ENCODE results near the gene LPGAT1. TPM values are rescaled to one million over a fixed set of nuclear protein-coding genes. Genes with fewer than 3 reads are reported as not detected.

The LPGAT1 gene
- polyA plus RNA-seq, 1 donor = 222 TPM

- WGBS (ENCODE audit: insufficient coverage, low lambda C conversion rate) = 86% methylated on average over 1 of the region's 1 CpG
- no peaks in the 10 kb centered on the region for H3K27me3 ChIP-seq (ENCODE audit: control insufficient read depth, insufficient read depth, low read length)
- H3K36me3 ChIP-seq (ENCODE audit: control insufficient read depth, insufficient read depth, low read length) = peaks cover 18% of the 10 kb centered on the region
- no peaks in the 10 kb centered on the region for H3K4me1 ChIP-seq (ENCODE audit: control insufficient read depth, insufficient read depth, low read length)
- no peaks in the 10 kb centered on the region for H3K9me3 ChIP-seq (ENCODE audit: control insufficient read depth, low read depth, low read length)
- H3K4me3 ChIP-seq (ENCODE audit: low read length) = no peak overlapping the region
- H3K27ac ChIP-seq (ENCODE audit: low read length) = no peak overlapping the region
- no peak for DNase-seq
These were observed 65.9 kb downstream of the LPGAT1 start for GRCh38 chr1:211764701-211765100.

DNA sequence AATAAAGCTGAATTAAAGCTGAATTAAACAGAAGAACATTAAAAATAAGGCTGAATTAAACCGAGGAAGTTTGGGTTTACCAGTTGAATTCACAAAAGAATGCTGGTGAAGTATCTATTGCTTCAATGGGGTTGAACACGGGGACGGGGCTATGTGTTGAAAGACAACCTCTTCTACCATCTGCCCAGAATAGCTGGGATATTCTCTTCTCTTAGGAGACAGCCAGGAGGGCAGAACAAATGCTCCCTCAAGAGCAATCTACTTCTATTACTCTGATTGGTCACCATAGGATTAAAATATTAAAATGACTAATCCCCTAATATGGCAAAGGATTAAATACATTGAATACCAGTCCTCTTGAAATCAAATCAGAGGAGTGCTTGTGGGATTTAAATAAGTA, 68.4 kb downstream of the LPGAT1 start:
- Histone ChIP-seq H3K36me3 (ENCODE audit: control insufficient read depth, insufficient read depth, low read length) (peaks cover 16% of the 10 kb centered on the region), H3K4me1 (ENCODE audit: control insufficient read depth, insufficient read depth, low read length) (no peaks in the 10 kb centered on the region), H3K4me3 (ENCODE audit: low read length) (no peak overlapping the region), H3K27ac (ENCODE audit: low read length) (no peak overlapping the region), H3K27me3 (ENCODE audit: control insufficient read depth, insufficient read depth, low read length) (no peaks in the 10 kb centered on the region), H3K9me3 (ENCODE audit: control insufficient read depth, low read depth, low read length) (peaks cover 4% of the 10 kb centered on the region)
- 100% methylated on average over 1 of the region's 3 CpGs for WGBS (ENCODE audit: insufficient coverage, low lambda C conversion rate)
- no peak for DNase-seq

DNA sequence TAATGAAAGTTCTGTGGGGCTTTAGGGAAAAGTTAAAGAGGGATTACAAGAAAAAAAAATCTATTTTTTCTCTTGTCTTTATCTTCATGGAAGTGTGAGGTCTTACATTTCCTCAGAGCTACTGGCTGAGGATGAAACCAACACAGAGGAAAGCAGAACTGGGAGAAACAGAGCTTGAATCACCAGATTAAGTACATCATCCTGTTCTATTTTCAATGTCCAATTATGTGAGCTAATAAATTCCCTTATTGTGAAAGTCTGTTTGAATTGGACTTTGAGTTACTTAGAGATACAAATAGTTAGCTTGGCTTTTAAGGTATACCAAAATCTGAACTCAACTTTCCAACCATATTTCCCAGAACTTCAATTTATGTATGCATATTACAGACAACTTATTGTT, 69.2 kb downstream of the LPGAT1 start:
- Histone ChIP-seq H3K36me3 (ENCODE audit: control insufficient read depth, insufficient read depth, low read length) (peaks cover 16% of the 10 kb centered on the region), H3K4me1 (ENCODE audit: control insufficient read depth, insufficient read depth, low read length) (no peaks in the 10 kb centered on the region), H3K27me3 (ENCODE audit: control insufficient read depth, insufficient read depth, low read length) (no peaks in the 10 kb centered on the region), H3K4me3 (ENCODE audit: low read length) (no peak overlapping the region), H3K9me3 (ENCODE audit: control insufficient read depth, low read depth, low read length) (peaks cover 4% of the 10 kb centered on the region), H3K27ac (ENCODE audit: low read length) (no peak overlapping the region)
- no peak for DNase-seq

DNA sequence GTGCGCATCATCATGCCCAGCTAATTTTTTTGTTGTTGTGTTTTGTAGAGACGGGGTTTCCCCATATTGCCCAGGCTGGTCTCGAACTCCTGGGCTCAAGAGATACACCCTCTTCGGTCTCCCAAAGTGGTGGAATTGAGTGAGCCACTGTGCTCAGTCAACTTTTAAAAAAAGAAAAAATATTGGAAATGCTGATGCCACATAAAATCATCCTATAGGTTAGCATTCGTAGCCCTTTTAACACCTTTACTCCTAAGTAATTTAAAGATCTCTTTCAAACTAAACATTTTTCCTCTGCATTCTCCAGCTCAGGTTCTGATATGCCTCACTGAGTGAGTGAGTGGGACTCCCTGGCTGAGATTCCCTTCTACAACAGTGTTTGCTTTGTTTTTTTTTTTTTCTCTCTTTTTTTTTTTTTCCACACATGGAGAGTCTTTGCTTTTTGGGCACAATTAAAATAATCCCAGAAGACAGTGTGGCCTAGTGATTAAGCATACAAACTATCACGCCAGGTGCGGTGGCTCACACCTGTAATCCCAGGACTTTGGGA, 74.0 kb downstream of the LPGAT1 start:
- H3K4me1 ChIP-seq (ENCODE audit: control insufficient read depth, insufficient read depth, low read length) = peaks cover 21% of the 10 kb centered on the region
- no peak overlapping the region for H3K4me3 ChIP-seq (ENCODE audit: low read length)
- peaks cover 4% of the 10 kb centered on the region for H3K9me3 ChIP-seq (ENCODE audit: control insufficient read depth, low read depth, low read length)
- no peak overlapping the region for H3K27ac ChIP-seq (ENCODE audit: low read length)
- WGBS (ENCODE audit: insufficient coverage, low lambda C conversion rate) = no CpG with 5 or more reads among the region's 7 CpGs
- no peaks in the 10 kb centered on the region for H3K27me3 ChIP-seq (ENCODE audit: control insufficient read depth, insufficient read depth, low read length)
- H3K36me3 ChIP-seq (ENCODE audit: control insufficient read depth, insufficient read depth, low read length) = peaks cover 7% of the 10 kb centered on the region
- no peak for DNase-seq

GRCh38 chr1:211753649-211754251, 76.8 kb downstream of the LPGAT1 start:
- H3K27me3 ChIP-seq (ENCODE audit: control insufficient read depth, insufficient read depth, low read length) = no peaks in the 10 kb centered on the region
- H3K4me1 ChIP-seq (ENCODE audit: control insufficient read depth, insufficient read depth, low read length) = peaks cover 35% of the 10 kb centered on the region
- no peak overlapping the region for H3K27ac ChIP-seq (ENCODE audit: low read length)
- peaks cover 20% of the 10 kb centered on the region for H3K36me3 ChIP-seq (ENCODE audit: control insufficient read depth, insufficient read depth, low read length)
- peaks cover 4% of the 10 kb centered on the region for H3K9me3 ChIP-seq (ENCODE audit: control insufficient read depth, low read depth, low read length)
- WGBS (ENCODE audit: insufficient coverage, low lambda C conversion rate) = no CpG with 5 or more reads among the region's 4 CpGs
- DNase-seq = peak in 1 of 2 donors; percentile 44
- H3K4me3 ChIP-seq (ENCODE audit: low read length) = no peak overlapping the region

DNA sequence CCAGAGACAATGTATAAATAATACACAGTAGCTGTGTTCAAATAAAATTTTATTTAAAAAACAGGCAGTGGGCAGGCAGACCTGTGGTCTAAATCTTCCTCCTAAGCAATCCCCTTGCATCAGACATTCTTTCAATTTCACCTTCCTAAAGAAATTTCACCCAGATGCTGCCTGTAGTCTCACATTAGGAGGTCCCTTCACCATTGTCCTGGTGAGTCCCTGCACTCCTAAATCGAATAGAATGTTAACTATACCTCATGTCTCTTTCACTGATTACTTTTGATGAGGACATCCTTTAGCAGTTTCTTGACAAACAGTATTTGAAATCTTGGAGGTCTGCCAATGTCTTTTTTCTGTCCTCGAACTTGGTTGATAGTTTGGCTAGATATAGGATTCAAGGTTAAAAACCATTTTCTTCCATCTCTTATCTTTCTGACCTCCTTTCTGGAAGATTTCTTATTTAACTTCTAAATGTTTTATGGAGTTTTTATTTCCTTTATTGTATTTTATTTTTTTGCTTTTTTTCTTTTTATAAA, 77.5 kb downstream of the LPGAT1 start:
- H3K27me3 ChIP-seq (ENCODE audit: control insufficient read depth, insufficient read depth, low read length) = no peaks in the 10 kb centered on the region
- no peak overlapping the region for H3K27ac ChIP-seq (ENCODE audit: low read length)
- no peaks in the 10 kb centered on the region for H3K9me3 ChIP-seq (ENCODE audit: control insufficient read depth, low read depth, low read length)
- no peak for DNase-seq
- no CpG with 5 or more reads among the region's 2 CpGs for WGBS (ENCODE audit: insufficient coverage, low lambda C conversion rate)
- H3K36me3 ChIP-seq (ENCODE audit: control insufficient read depth, insufficient read depth, low read length) = peaks cover 26% of the 10 kb centered on the region
- no peak overlapping the region for H3K4me3 ChIP-seq (ENCODE audit: low read length)
- peaks cover 35% of the 10 kb centered on the region for H3K4me1 ChIP-seq (ENCODE audit: control insufficient read depth, insufficient read depth, low read length)

- no peak for DNase-seq
- no peak overlapping the region for H3K27ac ChIP-seq (ENCODE audit: low read length)
- peaks cover 26% of the 10 kb centered on the region for H3K36me3 ChIP-seq (ENCODE audit: control insufficient read depth, insufficient read depth, low read length)
- H3K9me3 ChIP-seq (ENCODE audit: control insufficient read depth, low read depth, low read length) = no peaks in the 10 kb centered on the region
- 64% methylated on average over 3 of the region's 4 CpGs for WGBS (ENCODE audit: insufficient coverage, low lambda C conversion rate)
- no peak overlapping the region for H3K4me3 ChIP-seq (ENCODE audit: low read length)
- H3K27me3 ChIP-seq (ENCODE audit: control insufficient read depth, insufficient read depth, low read length) = no peaks in the 10 kb centered on the region
- peaks cover 35% of the 10 kb centered on the region for H3K4me1 ChIP-seq (ENCODE audit: control insufficient read depth, insufficient read depth, low read length)
These were observed 78.2 kb downstream of the LPGAT1 start for GRCh38 chr1:211752317-211752716.

- H3K36me3 ChIP-seq (ENCODE audit: control insufficient read depth, insufficient read depth, low read length) = peaks cover 26% of the 10 kb centered on the region
- WGBS (ENCODE audit: insufficient coverage, low lambda C conversion rate) = 23% methylated on average over 2 of the region's 3 CpGs
- no peaks in the 10 kb centered on the region for H3K9me3 ChIP-seq (ENCODE audit: control insufficient read depth, low read depth, low read length)
- no peaks in the 10 kb centered on the region for H3K27me3 ChIP-seq (ENCODE audit: control insufficient read depth, insufficient read depth, low read length)
- DNase-seq = no peak
- peaks cover 35% of the 10 kb centered on the region for H3K4me1 ChIP-seq (ENCODE audit: control insufficient read depth, insufficient read depth, low read length)
- no peak overlapping the region for H3K27ac ChIP-seq (ENCODE audit: low read length)
- no peak overlapping the region for H3K4me3 ChIP-seq (ENCODE audit: low read length)
These were observed 79.1 kb downstream of the LPGAT1 start for GRCh38 chr1:211751438-211751837.

- DNase-seq = no peak
- peaks cover 35% of the 10 kb centered on the region for H3K4me1 ChIP-seq (ENCODE audit: control insufficient read depth, insufficient read depth, low read length)
- no peaks in the 10 kb centered on the region for H3K9me3 ChIP-seq (ENCODE audit: control insufficient read depth, low read depth, low read length)
- no peak overlapping the region for H3K27ac ChIP-seq (ENCODE audit: low read length)
- H3K27me3 ChIP-seq (ENCODE audit: control insufficient read depth, insufficient read depth, low read length) = no peaks in the 10 kb centered on the region
- peaks cover 26% of the 10 kb centered on the region for H3K36me3 ChIP-seq (ENCODE audit: control insufficient read depth, insufficient read depth, low read length)
- 0% methylated on average over 1 of the region's 1 CpG for WGBS (ENCODE audit: insufficient coverage, low lambda C conversion rate)
- H3K4me3 ChIP-seq (ENCODE audit: low read length) = no peak overlapping the region
These were observed 80.0 kb downstream of the LPGAT1 start for GRCh38 chr1:211750599-211750998.

DNA sequence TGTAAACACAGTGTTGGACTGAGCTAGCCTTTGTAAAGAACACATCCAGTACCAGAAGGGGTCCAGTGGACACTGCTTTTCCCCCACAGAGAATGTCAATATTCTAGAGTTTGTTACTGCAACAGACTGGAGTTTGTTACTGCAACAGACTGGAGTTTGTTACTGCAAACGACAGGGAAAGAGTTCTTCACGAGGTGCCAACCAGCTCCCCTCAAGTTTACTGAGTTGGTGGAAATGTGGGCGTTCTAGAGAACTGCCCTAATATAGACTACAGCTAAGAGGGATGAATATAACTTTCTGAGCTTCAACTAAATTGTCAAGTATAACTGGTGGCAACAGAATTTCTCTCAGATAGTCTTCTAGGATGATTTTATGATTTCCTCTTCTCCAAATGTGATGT, 81.3 kb downstream of the LPGAT1 start:
- no CpG with 5 or more reads among the region's 3 CpGs for WGBS (ENCODE audit: insufficient coverage, low lambda C conversion rate)
- H3K4me1 ChIP-seq (ENCODE audit: control insufficient read depth, insufficient read depth, low read length) = peaks cover 32% of the 10 kb centered on the region
- H3K36me3 ChIP-seq (ENCODE audit: control insufficient read depth, insufficient read depth, low read length) = peaks cover 26% of the 10 kb centered on the region
- no peak overlapping the region for H3K4me3 ChIP-seq (ENCODE audit: low read length)
- no peak for DNase-seq
- no peak overlapping the region for H3K27ac ChIP-seq (ENCODE audit: low read length)
- no peaks in the 10 kb centered on the region for H3K27me3 ChIP-seq (ENCODE audit: control insufficient read depth, insufficient read depth, low read length)
- H3K9me3 ChIP-seq (ENCODE audit: control insufficient read depth, low read depth, low read length) = no peaks in the 10 kb centered on the region

GRCh38 chr1:211748810-211749209, 81.8 kb downstream of the LPGAT1 start:
- no peak for DNase-seq
- H3K36me3 ChIP-seq (ENCODE audit: control insufficient read depth, insufficient read depth, low read length) = peaks cover 26% of the 10 kb centered on the region
- no peak overlapping the region for H3K27ac ChIP-seq (ENCODE audit: low read length)
- no peak overlapping the region for H3K4me3 ChIP-seq (ENCODE audit: low read length)
- H3K27me3 ChIP-seq (ENCODE audit: control insufficient read depth, insufficient read depth, low read length) = no peaks in the 10 kb centered on the region
- peaks cover 27% of the 10 kb centered on the region for H3K4me1 ChIP-seq (ENCODE audit: control insufficient read depth, insufficient read depth, low read length)
- no peaks in the 10 kb centered on the region for H3K9me3 ChIP-seq (ENCODE audit: control insufficient read depth, low read depth, low read length)
- WGBS (ENCODE audit: insufficient coverage, low lambda C conversion rate) = 40% methylated on average over 1 of the region's 3 CpGs

Data from large intestine (tissue), 3 donors.